GM18873 (cell line): ENCODE measurements around the gene PGBD5.
A peak's percentile ranks its signal among the peaks of the same experiment; 100 is the strongest.

Experiments used
- ATAC-seq: cut with Tn5 transposase; IDR thresholded peaks from one replicate; pipeline ENCODE4 v1.9.1; 2021; ENCODE audit warnings: mild to moderate bottlenecking, moderate library complexity, moderate number of reproducible peaks; ENCODE audit not compliant: unreplicated experiment, low FRiP score

PGBD5 gene

DNA sequence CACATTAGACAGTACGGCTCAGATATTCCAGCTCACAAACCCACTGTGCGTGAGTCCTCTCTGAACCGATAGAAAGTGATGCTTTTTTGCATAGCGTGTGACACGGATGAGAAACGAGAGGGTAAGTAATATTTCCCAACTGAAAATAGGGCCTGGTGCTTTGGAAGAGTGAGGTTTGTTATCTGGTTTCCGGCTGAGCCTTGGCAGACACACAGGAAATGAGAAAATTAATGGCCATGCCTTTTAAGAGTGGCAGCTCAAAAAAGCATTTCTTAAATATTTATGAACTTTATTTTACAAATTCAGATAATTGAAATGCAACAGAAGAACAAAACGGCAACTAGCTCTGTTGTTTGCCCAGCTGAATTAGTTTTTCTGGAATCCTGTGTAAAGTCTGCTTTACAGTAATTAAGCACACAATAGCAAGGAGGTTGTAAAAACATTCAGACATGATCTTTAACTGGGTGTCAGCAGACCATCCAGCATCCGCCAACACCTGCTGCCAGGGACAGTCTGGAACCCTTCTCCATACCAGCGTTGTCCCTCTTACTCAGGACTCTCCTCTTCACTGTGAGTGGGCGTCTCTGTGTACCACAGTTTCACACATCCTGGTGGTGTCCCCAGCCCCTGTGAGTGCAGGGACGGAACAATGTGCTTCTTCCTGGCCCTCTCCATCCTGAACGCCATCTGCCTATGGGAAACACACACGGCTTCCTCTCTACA is 155.4 kb downstream of the PGBD5 start:
- ATAC-seq, result peak; percentile 45

DNA sequence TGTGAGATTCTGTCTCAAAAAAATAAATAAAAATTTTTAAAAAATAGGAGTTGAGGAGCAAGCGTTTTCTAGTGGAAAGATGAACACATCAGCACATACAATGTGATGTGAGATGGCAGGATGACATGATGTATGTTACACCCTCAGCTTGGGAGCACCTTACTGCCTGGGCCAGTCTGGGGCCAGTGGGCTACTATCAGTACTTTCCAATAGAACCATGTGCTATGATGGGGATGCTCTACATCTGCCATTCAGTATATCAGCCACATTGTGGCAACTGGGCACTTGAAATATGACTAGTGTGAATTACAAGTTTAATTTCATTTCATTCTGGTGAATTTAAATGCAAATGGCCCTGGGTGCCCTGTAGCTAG is 156.0 kb downstream of the PGBD5 start:
- peak; percentile 6 for ATAC-seq

DNA sequence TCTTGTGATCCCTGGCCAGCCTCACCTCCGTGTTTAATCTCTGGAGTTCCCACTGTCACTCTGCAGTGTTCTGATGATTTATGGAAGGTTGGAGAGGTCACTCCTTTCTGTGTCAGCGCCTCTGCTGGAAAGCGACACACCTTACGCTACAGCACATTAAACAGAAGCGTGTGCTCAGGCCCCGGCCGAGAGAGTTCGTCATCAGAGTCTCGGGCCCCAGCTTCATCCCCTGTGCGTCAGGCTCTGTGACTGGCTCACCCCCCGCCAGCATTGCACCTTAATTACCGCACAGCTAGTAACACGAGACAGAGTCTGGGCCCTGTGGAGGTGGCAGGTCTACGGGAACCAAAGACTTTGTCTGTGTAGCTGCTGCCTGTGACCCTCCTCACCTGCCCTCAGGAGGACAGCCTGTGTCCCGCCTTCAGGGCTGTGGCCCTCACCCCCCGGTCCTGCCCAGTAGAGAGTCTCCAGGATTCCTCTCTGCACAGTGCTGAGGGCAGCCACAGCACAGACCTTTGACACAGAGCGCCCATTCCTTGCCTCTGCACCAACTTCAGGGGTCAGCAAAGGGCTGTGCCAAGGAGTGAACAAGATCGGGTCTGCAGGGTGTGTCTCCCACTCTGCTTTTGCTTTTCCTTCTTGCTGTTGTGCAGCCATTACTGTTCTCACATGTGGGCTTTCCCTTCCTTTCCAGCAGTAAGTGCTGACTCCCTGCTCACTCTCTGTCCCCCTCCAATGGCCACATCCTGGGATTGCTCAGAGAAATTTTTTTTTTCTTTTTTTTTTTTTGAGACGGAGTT is 157.6 kb downstream of the PGBD5 start:
- ATAC-seq, result no peak

DNA sequence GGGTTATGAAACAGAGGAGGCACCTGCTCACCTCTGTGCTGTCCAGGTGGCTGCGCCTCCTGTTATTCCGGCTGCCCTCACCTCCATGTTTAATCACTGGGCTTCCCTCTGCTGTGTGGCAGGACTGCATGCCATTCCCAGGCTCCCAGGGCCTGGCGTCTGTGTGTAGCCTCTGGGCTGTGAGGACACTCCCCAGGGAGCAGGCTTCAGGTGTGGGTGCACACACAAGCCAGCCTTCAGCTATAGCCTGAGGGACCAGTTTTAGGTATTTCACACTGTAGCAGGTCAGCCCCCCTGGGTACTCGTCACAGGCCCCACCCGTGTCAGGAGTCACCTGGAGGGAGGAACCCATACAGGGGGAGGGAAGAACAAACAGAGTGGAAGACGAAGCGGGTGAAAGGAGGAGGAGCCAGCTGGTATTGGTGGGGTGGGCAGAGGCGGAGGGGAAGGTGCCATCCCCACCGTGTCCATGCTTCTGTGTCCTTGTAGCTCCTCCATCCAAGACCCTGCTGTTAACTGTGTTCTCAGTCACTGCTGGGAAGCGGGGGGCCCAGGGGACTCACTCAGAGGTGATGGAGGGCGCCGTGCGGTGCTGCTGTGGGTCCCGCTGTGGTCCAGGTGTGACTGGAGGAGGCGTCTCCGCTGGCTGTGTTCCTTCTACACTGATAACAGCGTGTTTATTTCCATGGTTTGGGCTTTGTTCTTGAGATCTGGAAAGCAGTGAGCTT is 158.6 kb downstream of the PGBD5 start:
- no peak for ATAC-seq

DNA sequence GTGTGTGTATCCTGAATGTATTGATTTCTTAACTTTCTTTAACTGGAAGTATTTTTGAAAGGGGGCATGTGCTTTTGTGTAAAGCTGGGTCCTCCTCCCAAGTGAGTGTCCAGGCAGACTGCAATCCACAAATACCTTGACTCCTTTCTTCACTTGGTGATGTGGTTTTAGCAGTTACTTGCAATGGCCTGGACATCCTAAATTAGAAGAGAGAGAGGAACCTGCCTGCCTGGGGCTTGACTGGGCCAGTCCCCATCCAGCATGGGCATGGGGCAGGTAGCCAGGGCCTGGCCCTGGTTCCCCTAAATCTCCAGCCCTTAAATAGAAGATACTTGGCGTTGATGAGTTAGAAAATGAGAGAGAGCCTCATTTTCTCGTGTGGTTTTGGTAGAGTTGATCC is 159.7 kb downstream of the PGBD5 start:
- no peak for ATAC-seq

DNA sequence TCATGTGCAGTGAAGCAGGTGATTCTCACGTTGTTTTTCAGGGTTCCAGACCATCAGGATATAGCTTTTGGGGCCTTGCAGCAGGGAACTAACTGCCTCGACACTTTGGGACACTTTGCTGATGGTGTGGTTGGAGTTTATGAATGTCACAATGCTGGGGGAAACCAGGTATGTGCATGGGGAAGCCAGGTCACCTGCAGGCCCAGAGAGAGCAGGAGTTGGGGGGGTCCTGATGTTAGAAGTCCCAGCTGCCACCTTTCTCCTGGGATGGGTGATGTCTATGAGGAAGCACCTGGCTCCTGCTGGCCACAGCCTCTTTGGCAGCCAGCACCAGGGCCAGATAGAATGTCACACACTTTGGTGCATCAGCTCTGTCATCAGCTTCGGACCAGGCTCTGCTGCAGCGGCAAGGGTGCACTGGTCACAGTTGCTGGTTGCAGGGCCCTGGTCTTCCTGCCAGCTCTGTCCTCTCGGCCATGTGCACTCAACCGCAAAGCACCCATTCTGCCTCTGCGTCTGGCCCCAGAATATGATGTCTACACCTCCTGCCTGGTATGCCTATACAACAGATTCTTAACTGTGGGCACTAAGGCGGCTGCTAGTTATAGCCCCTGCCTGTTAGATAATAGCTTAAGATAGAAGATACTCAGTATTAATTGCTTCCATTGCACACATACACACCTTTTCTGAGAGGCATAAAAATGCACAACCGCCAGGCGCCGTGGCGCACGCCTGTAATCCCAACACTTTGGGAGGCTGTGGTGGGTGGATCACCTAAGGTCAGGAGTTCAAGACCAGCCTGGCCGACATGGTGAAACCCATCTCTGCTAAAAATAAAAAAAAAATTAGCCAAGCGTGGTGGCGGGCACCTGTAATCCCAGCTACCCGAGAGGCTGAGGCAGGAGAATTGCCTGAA is 160.7 kb downstream of the PGBD5 start:
- ATAC-seq, result no peak
